HG03432 (cell line): ENCODE measurements around the gene GDPD3.

Source experiments
- ATAC-seq: cut with Tn5 transposase; IDR thresholded peaks from one replicate; pipeline ENCODE4 v1.9.1; 2021; ENCODE audit warnings: mild to moderate bottlenecking, moderate library complexity; ENCODE audit not compliant: unreplicated experiment

The GDPD3 gene

GRCh38 chr16:30096105-30096861 is 17.1 kb downstream of the GDPD3 start, which contains the start of gene YPEL3:
TSS of gene YPEL3 (minus strand) at chr16:30096213. CDS start at chr16:30095482, 731 bp downstream.
- ATAC-seq = peak; percentile 40

- ATAC-seq = no peak
Observed at GRCh38 chr16:30095166-30096078, 17.9 kb downstream of the GDPD3 start.

- no peak for ATAC-seq
Observed at GRCh38 chr16:30094541-30095165, 18.7 kb downstream of the GDPD3 start.

GRCh38 chr16:30092373-30093010 is 20.8 kb downstream of the GDPD3 start:
- ATAC-seq = peak; percentile 47

- ATAC-seq = peak; percentile 68
Observed at GRCh38 chr16:30091474-30092372, 21.6 kb downstream of the GDPD3 start, which contains the start of gene TBX6. TSS of gene TBX6 (minus strand) at chr16:30091924. CDS start at chr16:30091193, 731 bp downstream.

GRCh38 chr16:30090610-30091331 is 22.6 kb downstream of the GDPD3 start:
- no peak for ATAC-seq

GRCh38 chr16:30088832-30089624 is 24.3 kb downstream of the GDPD3 start:
- ATAC-seq = no peak

GRCh38 chr16:30088237-30088831 is 25.0 kb downstream of the GDPD3 start:
- no peak for ATAC-seq

- ATAC-seq = no peak
Observed at GRCh38 chr16:30087181-30087898, 26.0 kb downstream of the GDPD3 start.

- ATAC-seq = no peak
Observed at GRCh38 chr16:30086291-30087140, 26.8 kb downstream of the GDPD3 start.

GRCh38 chr16:30085820-30086219 is 27.5 kb downstream of the GDPD3 start:
- ATAC-seq = no peak

GRCh38 chr16:30085247-30085646 is 28.1 kb downstream of the GDPD3 start:
- no peak for ATAC-seq

- ATAC-seq = no peak
Observed at GRCh38 chr16:30084816-30085159, 28.5 kb downstream of the GDPD3 start.

- no peak for ATAC-seq
Observed at GRCh38 chr16:30084096-30084815, 29.1 kb downstream of the GDPD3 start.

GRCh38 chr16:30083216-30084055 is 29.9 kb downstream of the GDPD3 start:
- no peak for ATAC-seq
